MM.1S (cell line): ENCODE measurements around the gene BMPER.

ENCODE experiments used
- DNase-seq: peaks from one replicate; pipeline ENCODE4 v3.0.0-alpha.2; 2015
- H2AFZ ChIP-seq: fragments of 300-600 bp; sonication (generic); 2 replicates; pipeline ENCODE4 v1.6.0; 2016; ENCODE audit warnings: antibody characterized with exemption, low read length
- H3F3A ChIP-seq: fragments of 300-600 bp; sonication (generic); 2 replicates; pipeline ENCODE4 v1.6.1; 2016; ENCODE audit warnings: mild to moderate bottlenecking, antibody characterized with exemption, low read length, moderate library complexity, mixed read lengths; ENCODE audit not compliant: insufficient read depth
- H3K27ac ChIP-seq: fragments of 300-600 bp; sonication (generic); 2 replicates; pipeline ENCODE4 v1.5.1; 2016; ENCODE audit warnings: mild to moderate bottlenecking, low read length
- H3K27me3 ChIP-seq: fragments of 300-600 bp; sonication (generic); replicated peaks from 2 replicates; pipeline ENCODE4 v1.6.0; 2016; ENCODE audit warnings: low read length; ENCODE audit not compliant: insufficient read depth
- H3K36me3 ChIP-seq: fragments of 300-600 bp; sonication (generic); replicated peaks from 2 replicates; pipeline ENCODE4 v1.6.1; 2016; ENCODE audit warnings: mild to moderate bottlenecking, low read length, mixed read lengths; ENCODE audit not compliant: insufficient read depth
- H3K4me1 ChIP-seq: fragments of 300-600 bp; sonication (generic); 2 replicates; pipeline ENCODE4 v1.6.1; 2016; ENCODE audit warnings: low read length, mixed read lengths
- H3K4me2 ChIP-seq: fragments of 300-600 bp; sonication (generic); 2 replicates; pipeline ENCODE4 v1.6.0; 2016; ENCODE audit warnings: low read depth, low read length
- H3K4me3 ChIP-seq: fragments of 300-600 bp; sonication (generic); 2 replicates; pipeline ENCODE4 v1.5.1; 2016; ENCODE audit warnings: low read length, mixed read lengths
- H3K79me2 ChIP-seq: fragments of 300-600 bp; sonication (generic); 2 replicates; pipeline ENCODE4 v1.6.1; 2016; ENCODE audit warnings: mixed run types, low read length, mixed read lengths
- H3K9ac ChIP-seq: fragments of 300-600 bp; sonication (generic); 2 replicates; pipeline ENCODE4 v1.6.1; 2016; ENCODE audit warnings: low read length, mixed read lengths
- H3K9me2 ChIP-seq: fragments of 300-600 bp; sonication (generic); replicated peaks from 2 replicates; pipeline ENCODE4 v1.6.1; 2016; ENCODE audit warnings: mild to moderate bottlenecking, low read length, mixed read lengths; ENCODE audit not compliant: insufficient read depth
- H3K9me3 ChIP-seq: fragments of 300-600 bp; sonication (generic); replicated peaks from 2 replicates; pipeline ENCODE4 v1.6.1; 2016; ENCODE audit warnings: mild to moderate bottlenecking, low read length, mixed read lengths; ENCODE audit not compliant: insufficient read depth
- H4K20me1 ChIP-seq: fragments of 300-600 bp; sonication (generic); 2 replicates; pipeline ENCODE4 v1.6.1; 2016; ENCODE audit warnings: mild to moderate bottlenecking, low read length, moderate library complexity, mixed read lengths; ENCODE audit not compliant: insufficient read depth
- EZH2 ChIP-seq: fragments of 300-600 bp; sonication (generic); optimal IDR thresholded peaks from 2 replicates; pipeline ENCODE3; 2017; ENCODE audit warnings: low read depth, mild to moderate bottlenecking, antibody characterized with exemption, low read length, mixed read lengths
- EZH2phosphoT487 ChIP-seq: fragments of 300-600 bp; sonication (generic); IDR thresholded peaks from 2 replicates; pipeline ENCODE4 v1.6.1; 2018; ENCODE audit warnings: antibody characterized with exemption, low read length
- TF ChIP-seq, protein P1 (sequence below): fragments of 300-600 bp; sonication (generic); IDR thresholded peaks from 2 replicates; pipeline ENCODE4 v1.5.1; 2016; ENCODE audit warnings: antibody characterized with exemption, low read length, mixed read lengths

The BMPER gene

GRCh38 chr7:34136698-34137097 is 231.4 kb downstream of the BMPER start:
- H3K9me3 ChIP-seq = no peaks in the 10 kb centered on the region
- no peak for TF ChIP-seq EZH2
- TF ChIP-seq, protein P1, sequence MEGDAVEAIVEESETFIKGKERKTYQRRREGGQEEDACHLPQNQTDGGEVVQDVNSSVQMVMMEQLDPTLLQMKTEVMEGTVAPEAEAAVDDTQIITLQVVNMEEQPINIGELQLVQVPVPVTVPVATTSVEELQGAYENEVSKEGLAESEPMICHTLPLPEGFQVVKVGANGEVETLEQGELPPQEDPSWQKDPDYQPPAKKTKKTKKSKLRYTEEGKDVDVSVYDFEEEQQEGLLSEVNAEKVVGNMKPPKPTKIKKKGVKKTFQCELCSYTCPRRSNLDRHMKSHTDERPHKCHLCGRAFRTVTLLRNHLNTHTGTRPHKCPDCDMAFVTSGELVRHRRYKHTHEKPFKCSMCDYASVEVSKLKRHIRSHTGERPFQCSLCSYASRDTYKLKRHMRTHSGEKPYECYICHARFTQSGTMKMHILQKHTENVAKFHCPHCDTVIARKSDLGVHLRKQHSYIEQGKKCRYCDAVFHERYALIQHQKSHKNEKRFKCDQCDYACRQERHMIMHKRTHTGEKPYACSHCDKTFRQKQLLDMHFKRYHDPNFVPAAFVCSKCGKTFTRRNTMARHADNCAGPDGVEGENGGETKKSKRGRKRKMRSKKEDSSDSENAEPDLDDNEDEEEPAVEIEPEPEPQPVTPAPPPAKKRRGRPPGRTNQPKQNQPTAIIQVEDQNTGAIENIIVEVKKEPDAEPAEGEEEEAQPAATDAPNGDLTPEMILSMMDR = no peak
- no peaks in the 10 kb centered on the region for H3K9me2 ChIP-seq
- no peak overlapping the region for H2AFZ ChIP-seq
- no peaks in the 10 kb centered on the region for H3K79me2 ChIP-seq
- no peaks in the 10 kb centered on the region for H3K36me3 ChIP-seq
- H3K27ac ChIP-seq = no peak overlapping the region
- H3F3A ChIP-seq = no peaks in the 10 kb centered on the region
- H3K4me2 ChIP-seq = no peak overlapping the region
- no peaks in the 10 kb centered on the region for H3K4me1 ChIP-seq
- no peaks in the 10 kb centered on the region for H4K20me1 ChIP-seq
- H3K9ac ChIP-seq = no peak overlapping the region
- no peaks in the 10 kb centered on the region for H3K27me3 ChIP-seq
- H3K4me3 ChIP-seq = no peak overlapping the region
- DNase-seq = no peak

- H3K4me1 ChIP-seq = no peaks in the 10 kb centered on the region
- H3K4me3 ChIP-seq = no peak overlapping the region
- no peaks in the 10 kb centered on the region for H3K9me3 ChIP-seq
- H3K36me3 ChIP-seq = no peaks in the 10 kb centered on the region
- no peak overlapping the region for H3K27ac ChIP-seq
- no peak overlapping the region for H3K4me2 ChIP-seq
- no peaks in the 10 kb centered on the region for H3K79me2 ChIP-seq
- H3K9me2 ChIP-seq = no peaks in the 10 kb centered on the region
- H4K20me1 ChIP-seq = no peaks in the 10 kb centered on the region
- no peak overlapping the region for H2AFZ ChIP-seq
- H3F3A ChIP-seq = no peaks in the 10 kb centered on the region
- no peak for DNase-seq
- H3K27me3 ChIP-seq = no peaks in the 10 kb centered on the region
- no peak overlapping the region for H3K9ac ChIP-seq
- TF ChIP-seq, protein P1 = no peak
- TF ChIP-seq EZH2phosphoT487 (no peak), EZH2 (no peak)
These were observed 231.8 kb downstream of the BMPER start for GRCh38 chr7:34137176-34137575.

DNA sequence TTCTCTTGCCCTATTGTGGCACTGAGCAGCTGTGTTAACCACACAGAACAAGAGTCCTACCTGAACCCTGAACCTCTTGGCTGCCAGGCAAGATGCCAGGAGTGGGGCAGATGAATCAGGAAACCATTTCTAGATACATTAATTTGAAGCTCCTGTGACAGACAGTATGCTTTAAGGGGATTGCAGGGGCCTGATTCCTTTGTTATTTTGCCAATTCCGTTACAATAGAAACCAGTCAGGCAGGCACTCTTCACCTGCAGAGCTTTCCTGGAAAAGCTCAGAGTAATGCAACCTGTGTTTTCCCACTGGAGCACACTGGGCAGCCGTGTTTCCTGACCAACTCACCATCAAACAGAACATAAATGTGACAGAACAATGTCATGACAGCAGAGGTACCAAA is 233.1 kb downstream of the BMPER start:
- no peaks in the 10 kb centered on the region for H3K9me2 ChIP-seq
- H3K27me3 ChIP-seq = no peaks in the 10 kb centered on the region
- H4K20me1 ChIP-seq = no peaks in the 10 kb centered on the region
- H3K4me3 ChIP-seq = no peak overlapping the region
- no peak for TF ChIP-seq EZH2
- TF ChIP-seq EZH2phosphoT487 = no peak
- TF ChIP-seq, protein P1 = no peak
- no peak overlapping the region for H2AFZ ChIP-seq
- H3K36me3 ChIP-seq = no peaks in the 10 kb centered on the region
- H3K4me2 ChIP-seq = no peak overlapping the region
- H3K4me1 ChIP-seq = no peaks in the 10 kb centered on the region
- H3F3A ChIP-seq = no peaks in the 10 kb centered on the region
- H3K27ac ChIP-seq = no peak overlapping the region
- no peak for DNase-seq
- no peaks in the 10 kb centered on the region for H3K79me2 ChIP-seq
- H3K9ac ChIP-seq = no peak overlapping the region
- H3K9me3 ChIP-seq = no peaks in the 10 kb centered on the region
